ENCODE data around the gene SPHK2.
A peak's percentile ranks its signal among the peaks of the same experiment; 100 is the strongest.
"Not testable (repeated sequence)": the region's sequence is repeated elsewhere in the genome, so short reads cannot be mapped to it uniquely, and the experiment has no call there.

SPHK2 gene

GRCh38 chr19:48661711-48662090, 42.4 kb downstream of the SPHK2 start:
- no peak for DNase-seq

- no peak for DNase-seq
Measured at GRCh38 chr19:48663667-48664066, 44.4 kb downstream of the SPHK2 start.

- no peak for DNase-seq
Measured at GRCh38 chr19:48664476-48664875, 45.2 kb downstream of the SPHK2 start.

GRCh38 chr19:48665786-48666185, 46.5 kb downstream of the SPHK2 start:
- no peak for DNase-seq

- no peak for DNase-seq
Measured at GRCh38 chr19:48668332-48668731, 49.0 kb downstream of the SPHK2 start.

- no peak for DNase-seq
Measured at GRCh38 chr19:48668761-48669160, 49.5 kb downstream of the SPHK2 start.

GRCh38 chr19:48669903-48670668, 50.8 kb downstream of the SPHK2 start:
- DNase-seq: no peak

- DNase-seq: no peak
Measured at GRCh38 chr19:48670699-48671445, 51.6 kb downstream of the SPHK2 start.

GRCh38 chr19:48671446-48671995, 52.2 kb downstream of the SPHK2 start:
- no peak for DNase-seq

- DNase-seq: no peak
Measured at GRCh38 chr19:48672994-48673393, 53.7 kb downstream of the SPHK2 start, which contains the start of gene NTN5. Gene NTN5, minus strand, starts transcription at chr19:48673017. Its CDS starts 2,031 bp downstream, at chr19:48670986.

- no peak for DNase-seq
Measured at GRCh38 chr19:48673436-48674100, 54.3 kb downstream of the SPHK2 start.

GRCh38 chr19:48674216-48674809, 55.0 kb downstream of the SPHK2 start:
- DNase-seq: no peak

GRCh38 chr19:48674921-48675824, 55.9 kb downstream of the SPHK2 start:
- DNase-seq: peak; percentile 80

- DNase-seq: no peak
Measured at GRCh38 chr19:48676487-48676886, 57.2 kb downstream of the SPHK2 start.

- DNase-seq: no peak
Measured at GRCh38 chr19:48676887-48677286, 57.6 kb downstream of the SPHK2 start.

GRCh38 chr19:48678201-48678600, 58.9 kb downstream of the SPHK2 start:
- no peak for DNase-seq

GRCh38 chr19:48680006-48680405, 60.7 kb downstream of the SPHK2 start:
- DNase-seq: not testable (repeated sequence)

Data from stimulated activated CD4-positive, alpha-beta T cell treated with anti-CD3 and anti-CD28 coated beads, Interleukin-1b, Interleukin-23, amount 100 ng/mL, for 48 hours (primary cell).